NAMALWA (cell line): ENCODE results near the gene INO80D.
"Not testable (repeated sequence)": the region's sequence is repeated elsewhere in the genome, so short reads cannot be mapped to it uniquely, and the experiment has no call there.

ENCODE experiments used
- DNase-seq: peaks from one replicate; pipeline ENCODE4 v3.0.0-alpha.2; 2015; ENCODE audit warnings: low spot score

Gene INO80D

GRCh38 chr2:206028101-206028500 lies 57.9 kb downstream of the INO80D start:
- no peak for DNase-seq

- peak; percentile 6 for DNase-seq
Measured at GRCh38 chr2:206023183-206023582, 62.8 kb downstream of the INO80D start.

- DNase-seq: no peak
Measured at GRCh38 chr2:206020171-206020570, 65.8 kb downstream of the INO80D start.

GRCh38 chr2:206015746-206016145 lies 70.2 kb downstream of the INO80D start:
- DNase-seq: not testable (repeated sequence)

- no peak for DNase-seq
Measured at GRCh38 chr2:206011795-206012194, 74.2 kb downstream of the INO80D start.

DNA sequence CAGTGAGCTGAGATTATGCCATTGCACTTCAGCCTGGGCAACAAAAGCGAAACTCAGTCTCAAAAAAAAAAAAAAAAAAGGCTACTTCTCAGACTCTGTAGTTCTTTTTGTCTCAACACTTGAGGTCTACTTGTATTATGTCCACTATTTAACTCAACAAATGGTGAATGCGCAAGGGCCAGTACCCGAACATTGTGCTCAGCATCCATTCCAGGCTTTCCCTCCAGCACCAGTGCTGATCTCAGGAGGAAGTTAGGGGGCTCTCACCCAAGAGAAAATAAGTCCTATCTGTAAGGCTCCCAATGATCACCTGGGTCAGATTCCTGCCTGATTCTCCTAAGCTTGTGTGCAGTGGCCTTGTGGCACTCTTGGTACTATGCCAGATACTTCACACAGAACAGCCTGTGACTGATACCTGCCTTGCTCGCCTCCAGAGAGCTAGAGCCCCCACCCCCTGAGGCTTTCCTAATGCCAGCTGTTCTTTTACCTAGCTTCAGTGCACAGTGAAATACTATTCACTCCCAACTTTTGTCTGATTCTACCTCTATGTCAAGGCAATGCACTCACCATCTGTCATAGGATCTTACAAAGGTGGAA lies 74.9 kb downstream of the INO80D start:
- DNase-seq: no peak

DNA sequence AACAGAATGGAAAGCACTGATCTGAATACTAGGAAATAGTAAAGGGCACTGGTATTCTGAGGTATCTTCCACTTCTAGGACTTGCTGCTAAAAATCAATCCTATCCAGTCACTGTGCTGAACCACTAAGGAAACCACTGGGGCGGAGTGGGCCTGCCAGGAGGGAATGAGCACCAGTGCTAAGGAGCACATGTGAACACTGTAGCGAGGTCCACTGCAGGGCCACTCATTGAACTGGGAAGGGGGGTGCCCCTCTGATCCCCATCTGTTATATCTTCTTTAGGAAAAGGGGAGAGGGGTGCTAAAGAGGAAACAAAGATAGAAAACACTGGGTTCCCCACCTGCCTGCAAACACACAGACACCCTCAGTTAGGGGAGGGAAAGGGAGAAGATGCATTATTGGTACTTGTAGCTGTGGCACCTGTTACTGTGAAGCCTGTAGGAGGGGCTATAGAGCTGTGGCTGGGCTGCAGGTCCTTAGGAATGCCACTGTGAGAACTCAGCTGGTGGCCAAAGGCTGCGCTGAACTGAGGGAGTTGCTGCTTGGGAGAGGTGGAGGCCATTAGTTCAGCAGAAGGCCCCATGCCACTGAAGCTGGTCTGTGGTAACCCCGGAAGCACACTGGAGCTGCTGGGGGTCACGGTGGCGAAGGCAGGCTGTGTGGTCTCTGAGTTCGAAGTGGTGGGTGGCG lies 81.8 kb downstream of the INO80D start:
- DNase-seq: peak; percentile 29

- DNase-seq: no peak
Measured at GRCh38 chr2:206002440-206002839, 83.5 kb downstream of the INO80D start.

DNA sequence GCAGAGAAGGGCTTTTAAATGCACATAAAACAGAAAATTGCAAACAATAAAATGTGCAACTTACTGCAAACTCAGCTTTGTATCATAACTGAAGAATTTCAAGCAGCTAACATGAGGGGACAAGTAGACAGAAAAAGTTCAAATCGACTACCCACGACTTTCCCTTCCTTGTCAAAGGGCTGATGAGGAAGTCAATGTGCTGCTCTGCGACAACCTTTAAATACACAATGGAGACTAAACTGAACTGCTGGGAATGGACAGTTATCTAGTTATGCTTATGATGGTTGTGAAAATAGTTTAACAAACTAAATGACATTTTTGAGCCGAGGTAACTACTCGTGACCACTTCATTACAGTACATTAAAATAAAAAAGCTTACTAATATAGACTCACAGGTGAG lies 84.1 kb downstream of the INO80D start:
- DNase-seq: no peak

GRCh38 chr2:206000776-206001175 lies 85.2 kb downstream of the INO80D start:
- no peak for DNase-seq

GRCh38 chr2:205998583-205998982 lies 87.4 kb downstream of the INO80D start:
- DNase-seq: no peak

DNA sequence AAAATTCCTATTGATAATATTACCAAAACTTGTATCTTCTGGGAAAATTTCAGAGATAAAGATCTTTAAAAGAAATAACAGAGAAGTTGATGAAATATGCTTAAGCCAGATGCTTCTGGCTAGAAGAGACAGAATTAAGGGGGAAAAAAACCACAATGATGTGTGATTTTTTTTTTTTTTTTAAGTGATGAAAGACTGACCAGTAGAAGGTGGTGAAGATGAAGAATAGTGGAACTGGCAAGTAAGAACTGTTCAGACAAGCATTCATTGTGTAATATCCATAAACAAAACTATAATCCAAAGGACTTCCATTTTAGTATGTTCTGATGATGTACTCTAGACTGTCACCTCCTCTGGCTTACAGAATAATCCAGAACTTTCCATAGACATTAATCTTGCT lies 89.8 kb downstream of the INO80D start:
- DNase-seq: no peak

- DNase-seq: no peak
Measured at GRCh38 chr2:205995260-205995659, 90.7 kb downstream of the INO80D start.

- DNase-seq: no peak
Measured at GRCh38 chr2:205994344-205994743, 91.6 kb downstream of the INO80D start.

GRCh38 chr2:205990104-205990503 lies 95.9 kb downstream of the INO80D start:
- no peak for DNase-seq

GRCh38 chr2:205989271-205990071 lies 96.5 kb downstream of the INO80D start:
- no peak for DNase-seq

DNA sequence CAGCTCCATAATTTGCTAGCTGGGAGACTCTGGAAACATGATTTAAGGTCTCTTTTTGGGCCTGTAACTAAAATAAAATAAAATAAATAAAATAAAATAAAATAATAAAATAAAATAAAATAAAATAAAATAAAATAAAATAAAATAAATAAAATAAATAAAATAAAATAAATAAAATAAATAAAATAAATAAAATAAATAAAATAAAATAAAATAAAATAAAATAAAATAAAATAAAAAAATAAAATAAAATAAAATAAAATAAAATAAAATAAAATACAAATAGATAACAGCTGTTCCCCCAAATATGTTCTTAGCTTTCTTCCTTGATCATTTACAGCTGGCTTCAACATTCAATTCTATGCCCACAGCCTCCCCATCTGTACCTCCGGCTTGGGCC lies 97.3 kb downstream of the INO80D start:
- DNase-seq: not testable (repeated sequence)

GRCh38 chr2:205988274-205988673 lies 97.7 kb downstream of the INO80D start:
- DNase-seq: no peak

DNA sequence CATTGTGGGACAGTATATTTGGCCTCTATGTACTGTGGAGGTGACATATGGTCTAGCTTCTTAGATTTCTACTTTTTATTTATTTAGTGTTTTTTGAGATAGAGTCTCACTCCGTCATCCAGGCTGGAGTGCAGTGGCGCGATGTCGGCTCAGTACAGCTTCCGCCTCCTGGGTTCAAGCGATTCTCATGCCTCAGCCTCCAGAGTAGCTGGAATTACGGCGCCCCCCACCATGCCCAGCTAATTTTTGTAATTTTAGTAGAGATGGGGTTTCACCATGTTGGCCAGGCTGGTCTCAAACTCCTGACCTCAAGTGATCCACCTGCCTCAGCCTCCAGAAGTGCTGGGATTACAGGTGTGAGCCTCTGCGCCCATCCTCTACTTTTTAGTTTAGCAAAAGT lies 99.6 kb downstream of the INO80D start:
- not testable (repeated sequence) for DNase-seq

GRCh38 chr2:205984381-205984780 lies 101.6 kb downstream of the INO80D start:
- no peak for DNase-seq

GRCh38 chr2:205982776-205983327 lies 103.1 kb downstream of the INO80D start:
- DNase-seq: no peak

GRCh38 chr2:205978728-205979127 lies 107.2 kb downstream of the INO80D start:
- DNase-seq: not testable (repeated sequence)

GRCh38 chr2:205977699-205978098 lies 108.3 kb downstream of the INO80D start:
- DNase-seq: not testable (repeated sequence)
